ENCODE data around the gene PITPNB. TPM values are rescaled to one million over a fixed set of nuclear protein-coding genes. Genes with fewer than 3 reads are reported as not detected.

PITPNB gene
- polyA plus RNA-seq = 10 to 100 TPM; 13.2 to 47.5 (median 22.8) TPM
- long read RNA-seq, donor 1, partial matches to known transcripts = 0 of 31 reads
- long read RNA-seq, donor 1, other reads (novel, unspliced or antisense) = 30 of 31 reads
- long read RNA-seq, donor 2, partial matches to known transcripts = 6 of 6 reads
- long read RNA-seq, donor 2, other reads (novel, unspliced or antisense) = 0 of 6 reads
- long read RNA-seq, donor 3, partial matches to known transcripts = 7 of 16 reads
- long read RNA-seq, donor 3, other reads (novel, unspliced or antisense) = 8 of 16 reads
- long read RNA-seq, donor 4 = 0 reads
- long read RNA-seq, donor 5 = 0 reads
- long read RNA-seq, donor 6, partial matches to known transcripts = 0 of 11 reads
- long read RNA-seq, donor 6, other reads (novel, unspliced or antisense) = 10 of 11 reads
- long read RNA-seq, donor 7, partial matches to known transcripts = 14 of 38 reads
- long read RNA-seq, donor 7, other reads (novel, unspliced or antisense) = 23 of 38 reads
- long read RNA-seq, donor 8 = 0 reads
- long read RNA-seq, donor 9, partial matches to known transcripts = 0 of 1 reads
- long read RNA-seq, donor 9, other reads (novel, unspliced or antisense) = 0 of 1 reads
- long read RNA-seq, donor 10, partial matches to known transcripts = 8 of 25 reads
- long read RNA-seq, donor 10, other reads (novel, unspliced or antisense) = 14 of 25 reads

- Histone ChIP-seq H3K4me1 (ENCODE audit: control insufficient read depth in 3 of 3, insufficient read depth in 2 of 3, low read depth in 1 of 3, low read length in 2 of 3) (peaks cover 2 to 21% (median 10%) of the 10 kb centered on the region in 3 donors), H3K4me3 (ENCODE audit: low read depth in 1 of 3, low read length in 3 of 3) (peak within 1 kb of the TSS; percentile 81 to 94 (median 84)), H3K9me3 (ENCODE audit: control insufficient read depth in 2 of 2, insufficient read depth in 1 of 2, low read depth in 1 of 2, low read length in 1 of 2) (no peaks in the 10 kb centered on the region), H3K36me3 (ENCODE audit: control insufficient read depth in 3 of 3, insufficient read depth in 2 of 3, low read depth in 1 of 3, low read length in 3 of 3) (peaks cover 0 to 3% (median 2%) of the 10 kb centered on the region in 3 donors), H3K27me3 (ENCODE audit: control insufficient read depth in 3 of 3, insufficient read depth in 3 of 3, low read length in 3 of 3) (no peaks in the 10 kb centered on the region), H3K27ac (ENCODE audit: low read depth in 1 of 3, low read length in 2 of 3) (peak within 1 kb of the TSS; percentile 91 to 99 (median 94))
- DNase-seq (peak; percentile 98 to 99), FAIRE-seq (no peak)
- WGBS, 3 donors = 0 to 1% (median 0%) methylated on average over 66 to 68 of the region's 68 CpGs
Measured at GRCh38 chr22:27919222-27919941, at the start of gene PITPNB. TSS of gene PITPNB (minus strand) at chr22:27919256. CDS start at chr22:27919191, 65 bp downstream.

GRCh38 chr22:27966168-27967064 lies 47.4 kb upstream of the PITPNB start:
- H3K9me3 ChIP-seq (ENCODE audit: control insufficient read depth in 2 of 2, insufficient read depth in 1 of 2, low read depth in 1 of 2, low read length in 1 of 2) = no peaks in the 10 kb centered on the region
- H3K36me3 ChIP-seq (ENCODE audit: control insufficient read depth in 3 of 3, insufficient read depth in 2 of 3, low read depth in 1 of 3, low read length in 3 of 3) = peaks cover 0 to 3% (median 0%) of the 10 kb centered on the region in 3 donors
- WGBS, 3 donors = 94 to 97% (median 96%) methylated on average over 15 of the region's 15 CpGs
- peaks cover 0 to 5% (median 0%) of the 10 kb centered on the region in 3 donors for H3K4me1 ChIP-seq (ENCODE audit: control insufficient read depth in 3 of 3, insufficient read depth in 2 of 3, low read depth in 1 of 3, low read length in 2 of 3)
- no peak overlapping the region for H3K27ac ChIP-seq (ENCODE audit: low read depth in 1 of 3, low read length in 2 of 3)
- DNase-seq (no peak), FAIRE-seq (no peak)
- no peaks in the 10 kb centered on the region for H3K27me3 ChIP-seq (ENCODE audit: control insufficient read depth in 3 of 3, insufficient read depth in 3 of 3, low read length in 3 of 3)
- H3K4me3 ChIP-seq (ENCODE audit: low read depth in 1 of 3, low read length in 3 of 3) = no peak overlapping the region

- Histone ChIP-seq H3K4me1 (ENCODE audit: control insufficient read depth in 3 of 3, insufficient read depth in 2 of 3, low read depth in 1 of 3, low read length in 2 of 3) (peaks cover 0 to 5% (median 0%) of the 10 kb centered on the region in 3 donors), H3K9me3 (ENCODE audit: control insufficient read depth in 2 of 2, insufficient read depth in 1 of 2, low read depth in 1 of 2, low read length in 1 of 2) (no peaks in the 10 kb centered on the region), H3K4me3 (ENCODE audit: low read depth in 1 of 3, low read length in 3 of 3) (no peak overlapping the region), H3K36me3 (ENCODE audit: control insufficient read depth in 3 of 3, insufficient read depth in 2 of 3, low read depth in 1 of 3, low read length in 3 of 3) (no peaks in the 10 kb centered on the region), H3K27ac (ENCODE audit: low read depth in 1 of 3, low read length in 2 of 3) (peak overlapping the region in 1 of 3 donors; percentile 42), H3K27me3 (ENCODE audit: control insufficient read depth in 3 of 3, insufficient read depth in 3 of 3, low read length in 3 of 3) (no peaks in the 10 kb centered on the region)
- FAIRE-seq (no peak), DNase-seq (peak in 1 of 2 donors; percentile 5)
- 57 to 69% (median 61%) methylated on average over 9 of the region's 9 CpGs for WGBS, 3 donors
Measured at GRCh38 chr22:27962268-27963044, 43.4 kb upstream of the PITPNB start.

- peaks cover 0 to 5% (median 0%) of the 10 kb centered on the region in 3 donors for H3K4me1 ChIP-seq (ENCODE audit: control insufficient read depth in 3 of 3, insufficient read depth in 2 of 3, low read depth in 1 of 3, low read length in 2 of 3)
- 59 to 85% (median 68%) methylated on average over 1 of the region's 1 CpG for WGBS, 3 donors
- no peaks in the 10 kb centered on the region for H3K36me3 ChIP-seq (ENCODE audit: control insufficient read depth in 3 of 3, insufficient read depth in 2 of 3, low read depth in 1 of 3, low read length in 3 of 3)
- H3K4me3 ChIP-seq (ENCODE audit: low read depth in 1 of 3, low read length in 3 of 3) = no peak overlapping the region
- FAIRE-seq (no peak), DNase-seq (no peak)
- no peak overlapping the region for H3K27ac ChIP-seq (ENCODE audit: low read depth in 1 of 3, low read length in 2 of 3)
- no peaks in the 10 kb centered on the region for H3K27me3 ChIP-seq (ENCODE audit: control insufficient read depth in 3 of 3, insufficient read depth in 3 of 3, low read length in 3 of 3)
- H3K9me3 ChIP-seq (ENCODE audit: control insufficient read depth in 2 of 2, insufficient read depth in 1 of 2, low read depth in 1 of 2, low read length in 1 of 2) = no peaks in the 10 kb centered on the region
Measured at GRCh38 chr22:27961680-27962079, 42.6 kb upstream of the PITPNB start.

- H3K27ac ChIP-seq (ENCODE audit: low read depth in 1 of 3, low read length in 2 of 3) = no peak overlapping the region
- H3K36me3 ChIP-seq (ENCODE audit: control insufficient read depth in 3 of 3, insufficient read depth in 2 of 3, low read depth in 1 of 3, low read length in 3 of 3) = peaks cover 0 to 1% (median 0%) of the 10 kb centered on the region in 3 donors
- WGBS, 3 donors = 75 to 83% (median 81%) methylated on average over 4 of the region's 4 CpGs
- no peaks in the 10 kb centered on the region for H3K27me3 ChIP-seq (ENCODE audit: control insufficient read depth in 3 of 3, insufficient read depth in 3 of 3, low read length in 3 of 3)
- FAIRE-seq (no peak), DNase-seq (no peak)
- H3K9me3 ChIP-seq (ENCODE audit: control insufficient read depth in 2 of 2, insufficient read depth in 1 of 2, low read depth in 1 of 2, low read length in 1 of 2) = no peaks in the 10 kb centered on the region
- H3K4me3 ChIP-seq (ENCODE audit: low read depth in 1 of 3, low read length in 3 of 3) = no peak overlapping the region
- H3K4me1 ChIP-seq (ENCODE audit: control insufficient read depth in 3 of 3, insufficient read depth in 2 of 3, low read depth in 1 of 3, low read length in 2 of 3) = peaks cover 0 to 5% (median 0%) of the 10 kb centered on the region in 3 donors
Measured at GRCh38 chr22:27961182-27961581, 42.1 kb upstream of the PITPNB start.

- FAIRE-seq = no peak
- H3K27ac ChIP-seq (ENCODE audit: low read depth in 1 of 3, low read length in 2 of 3) = no peak overlapping the region
- 69 to 86% (median 78%) methylated on average over 8 of the region's 8 CpGs for WGBS, 3 donors
Measured at GRCh38 chr22:27959335-27960090, 40.5 kb upstream of the PITPNB start.

GRCh38 chr22:27952779-27953178 lies 33.7 kb upstream of the PITPNB start:
- Histone ChIP-seq H3K27ac (ENCODE audit: low read depth in 1 of 3, low read length in 2 of 3) (no peak overlapping the region), H3K4me3 (ENCODE audit: low read depth in 1 of 3, low read length in 3 of 3) (no peak overlapping the region), H3K36me3 (ENCODE audit: control insufficient read depth in 3 of 3, insufficient read depth in 2 of 3, low read depth in 1 of 3, low read length in 3 of 3) (peaks cover 0 to 5% (median 0%) of the 10 kb centered on the region in 3 donors), H3K9me3 (ENCODE audit: control insufficient read depth in 2 of 2, insufficient read depth in 1 of 2, low read depth in 1 of 2, low read length in 1 of 2) (no peaks in the 10 kb centered on the region), H3K27me3 (ENCODE audit: control insufficient read depth in 3 of 3, insufficient read depth in 3 of 3, low read length in 3 of 3) (no peaks in the 10 kb centered on the region), H3K4me1 (ENCODE audit: control insufficient read depth in 3 of 3, insufficient read depth in 2 of 3, low read depth in 1 of 3, low read length in 2 of 3) (no peaks in the 10 kb centered on the region)
- 71 to 81% (median 72%) methylated on average over 3 of the region's 3 CpGs for WGBS, 3 donors
- FAIRE-seq (no peak), DNase-seq (no peak)

More at GRCh38 chr22:27959335-27960090, 40.5 kb upstream of the PITPNB start:
- Histone ChIP-seq H3K4me1 (ENCODE audit: control insufficient read depth in 3 of 3, insufficient read depth in 2 of 3, low read depth in 1 of 3, low read length in 2 of 3) (peaks cover 0 to 5% (median 0%) of the 10 kb centered on the region in 3 donors), H3K36me3 (ENCODE audit: control insufficient read depth in 3 of 3, insufficient read depth in 2 of 3, low read depth in 1 of 3, low read length in 3 of 3) (peaks cover 0 to 2% (median 0%) of the 10 kb centered on the region in 3 donors), H3K27me3 (ENCODE audit: control insufficient read depth in 3 of 3, insufficient read depth in 3 of 3, low read length in 3 of 3) (no peaks in the 10 kb centered on the region), H3K4me3 (ENCODE audit: low read depth in 1 of 3, low read length in 3 of 3) (no peak overlapping the region), H3K9me3 (ENCODE audit: control insufficient read depth in 2 of 2, insufficient read depth in 1 of 2, low read depth in 1 of 2, low read length in 1 of 2) (no peaks in the 10 kb centered on the region)
- DNase-seq = no peak

Measured in small intestine (tissue), 16 donors.